GM23248 (cell line): ENCODE measurements around the gene FNDC11. TPM values are rescaled to one million over a fixed set of nuclear protein-coding genes. Genes with fewer than 3 reads are reported as not detected.

ENCODE experiments used
- DNase-seq: peaks from one replicate; pipeline ENCODE4 v3.0.0-alpha.2; 2015
- H2AFZ ChIP-seq: fragments of 200-600 bp; sonication (generic); 2 replicates; pipeline ENCODE4 v1.6.1; 2016; ENCODE audit warnings: antibody characterized with exemption
- H3F3A ChIP-seq: fragments of 200-600 bp; sonication (generic); 2 replicates; pipeline ENCODE4 v1.6.1; 2016; ENCODE audit warnings: mild to moderate bottlenecking, antibody characterized with exemption, mixed run types; ENCODE audit not compliant: insufficient read depth
- H3K27ac ChIP-seq: fragments of 200-600 bp; sonication (generic); 2 replicates; pipeline ENCODE4 v1.5.1; 2016; ENCODE audit warnings: mild to moderate bottlenecking
- H3K27me3 ChIP-seq: fragments of 200-600 bp; sonication (generic); replicated peaks from 2 replicates; pipeline ENCODE4 v1.6.1; 2016; ENCODE audit warnings: mild to moderate bottlenecking; ENCODE audit not compliant: insufficient read depth
- H3K36me3 ChIP-seq: fragments of 200-600 bp; sonication (generic); 2 replicates; pipeline ENCODE4 v1.6.1; 2016; ENCODE audit warnings: low read depth, mild to moderate bottlenecking
- H3K4me1 ChIP-seq: fragments of 200-600 bp; sonication (generic); 2 replicates; pipeline ENCODE4 v1.6.1; 2016; ENCODE audit warnings: mild to moderate bottlenecking; ENCODE audit not compliant: insufficient read depth
- H3K4me2 ChIP-seq: fragments of 200-600 bp; sonication (generic); one replicate; pipeline ENCODE4 v1.6.1; 2016; ENCODE audit warnings: mild to moderate bottlenecking; ENCODE audit not compliant: unreplicated experiment
- H3K4me3 ChIP-seq: fragments of 200-600 bp; sonication (generic); 2 replicates; pipeline ENCODE4 v1.5.1; 2016; ENCODE audit warnings: mild to moderate bottlenecking
- H3K79me2 ChIP-seq: fragments of 200-600 bp; sonication (generic); 2 replicates; pipeline ENCODE4 v1.6.1; 2016; ENCODE audit warnings: mild to moderate bottlenecking; ENCODE audit not compliant: insufficient read depth
- H3K9ac ChIP-seq: fragments of 200-600 bp; sonication (generic); 2 replicates; pipeline ENCODE4 v1.6.1; 2016; ENCODE audit warnings: mild to moderate bottlenecking
- H3K9me2 ChIP-seq: fragments of 200-600 bp; sonication (generic); 2 replicates; pipeline ENCODE4 v1.6.1; 2016; ENCODE audit warnings: mixed run types, mild to moderate bottlenecking, moderate library complexity; ENCODE audit not compliant: insufficient read depth
- H3K9me3 ChIP-seq: fragments of 200-600 bp; sonication (generic); one replicate; pipeline ENCODE4 v1.6.1; 2017; ENCODE audit warnings: low read depth
- H4K20me1 ChIP-seq: fragments of 200-600 bp; sonication (generic); 2 replicates; pipeline ENCODE4 v1.6.0; 2016; ENCODE audit not compliant: insufficient read depth
- EZH2 ChIP-seq: fragments of 200-600 bp; sonication (generic); IDR thresholded peaks from 2 replicates; pipeline ENCODE4 v1.6.1; 2018; ENCODE audit warnings: antibody characterized with exemption, mild to moderate bottlenecking; ENCODE audit not compliant: insufficient read depth, poor library complexity, severe bottlenecking
- EZH2phosphoT487 ChIP-seq: fragments of 200-600 bp; sonication (generic); IDR thresholded peaks from 2 replicates; pipeline ENCODE4 v1.6.1; 2018; ENCODE audit warnings: antibody characterized with exemption, moderate library complexity, mild to moderate bottlenecking, low read depth; ENCODE audit not compliant: insufficient read depth
- WGBS, 2 experiments: methylation state at CpG; one replicate each; pipeline ENCODE4 v1.1.6; 2015 to 2017; ENCODE audit warnings: low lambda C conversion rate in 2 of 2, low coverage in 1 of 2; ENCODE audit errors: missing lambda C conversion rate in 2 of 2; 5-methylcytosine and 5-hydroxymethylcytosine counted together
- in situ Hi-C: fragments of 300-500 bp; cut with MboI; formaldehyde crosslinking; loops from 2 replicates; pipeline ENCODE4 v1.15.0; 2020
- polyA plus RNA-seq: library from polyadenylated mRNA; unstranded; fragments of >200 nt; fragmentation: Nextera tagmentation; extraction: Ambion mirVana; gene quantifications from 2 replicates; pipeline ENCODE4 v1.2.1, GENCODE V29; 2016
- total RNA-seq: library from RNA; depleted of rRNA; stranded (reverse); fragments of >200 nt; shearing (Covaris generic); gene quantifications from 2 replicates; pipeline ENCODE4 v1.2.3, GENCODE V29; 2014

FNDC11 gene
- total and polyA plus RNA-seq, 2 experiments from 2014 or later, result 0.15 to 0.65 TPM

DNA sequence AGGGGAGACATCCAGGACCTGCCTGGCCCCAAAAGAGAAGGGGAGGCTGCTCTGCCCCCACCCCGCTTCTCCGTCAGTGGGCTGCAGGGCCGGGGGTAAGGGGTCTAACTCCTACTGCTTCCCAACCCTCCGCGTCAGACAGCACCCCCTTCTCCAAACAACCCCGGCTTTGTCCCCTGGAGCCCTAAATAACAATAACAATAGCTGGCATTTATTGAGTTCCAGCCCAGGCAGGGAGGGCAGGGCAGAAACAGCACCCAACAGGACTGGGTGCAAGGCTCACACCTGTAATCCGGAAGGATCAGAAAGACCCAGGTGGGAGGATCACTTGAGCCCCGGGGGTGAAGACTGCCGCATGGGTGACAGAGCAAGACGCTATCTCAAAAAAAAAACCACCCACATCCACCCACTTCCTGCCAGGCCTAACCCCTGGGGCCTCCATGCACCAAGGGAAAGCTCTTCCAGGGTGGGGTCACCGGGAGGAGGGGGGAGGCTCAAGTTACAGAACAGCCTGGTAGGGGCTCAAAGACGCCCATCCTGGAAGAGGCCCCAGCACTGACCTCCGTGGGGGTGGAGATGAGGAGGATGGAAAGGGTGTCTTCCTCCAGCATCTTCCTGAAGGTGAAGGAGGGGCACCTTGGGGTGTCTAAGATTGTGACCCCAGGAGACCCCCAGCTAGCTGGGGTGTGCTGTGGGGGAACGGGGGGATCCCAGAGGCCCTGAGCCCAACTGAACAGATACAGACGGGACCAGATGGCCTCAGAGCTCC lies 1.3 kb upstream of the FNDC11 start:
- WGBS, 2 experiments, result 55 to 57% methylated on average over 15 of the region's 15 CpGs
- no peaks in the 10 kb centered on the region for H3K4me1 ChIP-seq
- no peaks in the 10 kb centered on the region for H3K79me2 ChIP-seq
- DNase-seq, result no peak
- no peaks in the 10 kb centered on the region for H4K20me1 ChIP-seq
- no peak overlapping the region for H2AFZ ChIP-seq
- TF ChIP-seq EZH2phosphoT487 (no peak), EZH2 (no peak)
- no peak overlapping the region for H3K4me2 ChIP-seq
- H3F3A ChIP-seq, result 0 out of 2 replicates have a peak, but pooled peaks cover 11% of the 10 kb centered on the region
- no peak overlapping the region for H3K27ac ChIP-seq
- H3K9me3 ChIP-seq, result no peaks in the 10 kb centered on the region
- no peaks in the 10 kb centered on the region; the same call in 1 of the 2 replicates for H3K27me3 ChIP-seq
- H3K36me3 ChIP-seq, result no peaks in the 10 kb centered on the region
- in situ Hi-C loops, result no loop called here
- H3K9ac ChIP-seq, result no peak overlapping the region
- no peaks in the 10 kb centered on the region for H3K9me2 ChIP-seq
- H3K4me3 ChIP-seq, result no peak overlapping the region

DNA sequence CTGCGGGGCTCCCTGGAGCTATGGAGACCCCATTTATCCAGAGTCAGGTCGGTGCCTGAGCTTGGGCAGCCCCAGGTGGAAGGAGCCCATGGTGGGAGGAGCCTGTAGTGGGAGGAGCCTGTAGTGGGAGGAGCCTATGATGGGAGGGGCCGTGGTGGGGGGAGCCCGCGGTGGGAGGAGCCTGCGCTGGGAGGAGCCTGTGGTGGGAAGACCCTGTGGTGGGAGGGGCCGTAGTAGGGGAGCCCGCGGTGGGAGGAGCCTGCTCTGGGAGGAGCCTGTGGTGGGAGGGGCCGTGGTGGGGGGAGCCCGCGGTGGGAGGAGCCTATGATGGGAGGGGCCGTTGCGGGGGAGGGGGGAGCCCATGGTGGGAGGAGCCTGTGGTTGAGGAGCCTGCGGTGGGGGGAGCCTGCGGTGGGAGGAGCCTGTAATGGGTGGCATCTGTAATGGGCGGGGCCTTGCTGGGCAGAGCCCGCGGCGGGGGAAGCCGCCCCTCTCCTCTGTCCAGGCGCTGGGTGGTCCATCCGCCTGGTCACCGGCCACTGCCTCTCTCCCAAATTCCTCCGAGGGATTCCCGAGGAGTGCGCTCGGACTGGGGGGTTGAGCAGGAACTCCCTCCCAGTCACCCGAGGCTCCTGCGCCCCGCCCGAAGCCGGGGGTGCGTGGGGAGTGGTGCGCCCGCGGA lies 567 bp upstream of the FNDC11 start:
- H3K9ac ChIP-seq, result peak overlapping the region; percentile 75
- peak; percentile 88 for DNase-seq
- no peaks in the 10 kb centered on the region for H3K9me2 ChIP-seq
- H3K36me3 ChIP-seq, result no peaks in the 10 kb centered on the region
- H2AFZ ChIP-seq, result peak overlapping the region; percentile 90
- H3K79me2 ChIP-seq, result no peaks in the 10 kb centered on the region
- no peaks in the 10 kb centered on the region for H3K4me1 ChIP-seq
- in situ Hi-C loops, result no loop called here
- no peak for TF ChIP-seq EZH2
- TF ChIP-seq EZH2phosphoT487, result no peak
- no peaks in the 10 kb centered on the region for H3K9me3 ChIP-seq
- no peaks in the 10 kb centered on the region; the same call in 1 of the 2 replicates for H3K27me3 ChIP-seq
- 8 to 11% methylated on average over 14 to 30 of the region's 37 CpGs for WGBS, 2 experiments
- 0 out of 2 replicates have a peak, but pooled peaks cover 11% of the 10 kb centered on the region for H3F3A ChIP-seq
- peak overlapping the region; percentile 75 for H3K4me3 ChIP-seq
- no peaks in the 10 kb centered on the region for H4K20me1 ChIP-seq
- H3K4me2 ChIP-seq, result peak overlapping the region; percentile 82
- no peak overlapping the region for H3K27ac ChIP-seq

DNA sequence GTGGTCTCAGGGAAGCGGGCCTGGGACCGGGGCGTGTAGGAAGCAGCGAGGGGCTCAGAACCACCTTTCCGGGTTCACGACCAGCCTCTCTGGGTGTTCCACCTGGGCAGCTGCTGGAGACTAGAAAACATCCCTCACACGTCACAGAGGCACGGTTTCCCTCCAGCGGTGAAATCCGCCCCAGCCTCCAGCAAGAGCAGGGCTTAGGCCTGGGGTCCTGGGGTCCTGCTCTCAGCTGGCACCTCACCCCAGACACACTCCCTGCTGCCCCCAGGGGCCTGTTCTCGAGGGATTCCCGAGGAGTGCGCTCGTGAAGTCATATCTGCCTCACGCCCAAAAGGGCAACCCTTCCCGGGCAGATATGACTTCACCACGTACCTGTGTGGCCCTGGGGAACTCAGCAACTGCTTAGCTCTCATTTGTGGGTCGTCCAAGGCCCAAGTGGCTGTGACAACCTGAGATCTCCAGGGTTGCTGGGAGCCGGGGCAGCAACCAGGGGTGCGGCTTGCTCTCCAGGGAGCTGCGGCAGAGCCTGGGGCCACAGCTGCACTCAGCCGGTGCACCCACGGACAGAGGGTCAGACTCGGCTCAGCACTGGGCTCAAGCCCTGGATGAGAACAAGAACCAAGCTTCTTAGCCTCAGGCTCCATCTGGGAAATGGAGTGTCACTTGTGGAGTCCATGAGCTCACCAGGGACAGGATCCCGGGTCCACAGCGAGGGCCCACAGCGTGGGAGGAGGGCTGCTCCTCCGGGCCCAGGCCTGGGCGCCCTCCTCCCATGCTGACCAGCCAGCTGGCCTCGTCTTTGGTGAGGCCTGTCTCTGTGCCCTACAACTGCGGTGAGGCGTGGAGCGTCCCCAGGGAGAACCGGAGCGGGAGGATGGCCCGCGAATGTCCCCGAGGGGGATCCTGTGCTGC lies 661 bp downstream of the FNDC11 start:
- Histone ChIP-seq H3K4me3 (peak overlapping the region; percentile 75), H3K79me2 (no peaks in the 10 kb centered on the region), H3F3A (0 out of 2 replicates have a peak, but pooled peaks cover 11% of the 10 kb centered on the region), H3K4me2 (no peak overlapping the region), H3K4me1 (no peaks in the 10 kb centered on the region), H3K27me3 (no peaks in the 10 kb centered on the region), H3K9me2 (no peaks in the 10 kb centered on the region), H3K9ac (no peak overlapping the region), H4K20me1 (no peaks in the 10 kb centered on the region), H3K36me3 (no peaks in the 10 kb centered on the region), H3K9me3 (no peaks in the 10 kb centered on the region), H3K27ac (no peak overlapping the region), H2AFZ (0 out of 2 replicates have a peak overlapping the region, but pooled peaks have one; percentile 90)
- DNase-seq, result no peak
- in situ Hi-C loops, result no loop called here
- WGBS, 2 experiments, result 84% methylated on average over 31 to 38 of the region's 38 CpGs
- TF ChIP-seq EZH2 (no peak), EZH2phosphoT487 (no peak)
